Colon (tissue), 2 donors: ENCODE measurements around the gene SFMBT1.

Experiments used
- FAIRE-seq: peaks from 2 replicates; lab custom pipeline; 2012; peaks lifted over from hg19 to GRCh38; lab: Jason Lieb, UNC
- donor health status: control.
- donor health status: control.

The SFMBT1 gene

DNA sequence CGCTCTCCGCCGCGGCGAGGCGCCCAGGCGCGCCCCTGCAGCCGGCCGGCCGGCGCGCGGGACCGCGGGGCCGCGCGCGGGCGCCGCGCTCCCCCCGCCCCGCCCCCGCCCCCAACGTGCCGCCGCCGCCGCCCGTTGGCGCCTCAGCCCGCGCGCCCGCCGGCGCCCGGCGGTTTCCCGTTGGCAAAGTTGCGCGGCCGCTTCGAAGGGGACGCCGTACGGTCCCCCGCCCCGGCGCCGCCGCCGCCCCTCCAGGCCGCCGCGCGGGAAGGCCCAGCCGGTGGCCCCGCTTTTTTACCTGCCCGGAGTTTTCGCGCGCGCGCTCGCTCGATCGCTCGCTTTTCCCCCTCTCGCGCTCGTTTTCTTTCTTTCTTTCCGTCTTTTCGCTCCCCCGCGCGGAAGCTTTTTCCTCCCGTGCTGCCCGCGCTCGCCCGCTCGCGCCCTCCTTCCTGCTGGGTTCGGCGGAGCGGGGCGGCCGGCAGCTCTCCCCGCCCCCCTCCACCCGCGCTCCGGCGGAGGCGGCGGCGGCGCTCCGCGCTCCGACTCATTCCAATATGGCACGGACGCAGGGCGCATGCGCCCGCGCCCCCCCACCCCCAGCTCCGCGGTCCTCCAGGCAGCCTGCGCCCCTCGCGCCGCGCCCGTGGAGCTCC, at the start of gene SFMBT1:
Gene SFMBT1 (minus strand): TSS at position 556 of the 653 bp plus-strand sequence. CDS start 76,945 bp downstream, outside the sequence.
- no peak for FAIRE-seq

DNA sequence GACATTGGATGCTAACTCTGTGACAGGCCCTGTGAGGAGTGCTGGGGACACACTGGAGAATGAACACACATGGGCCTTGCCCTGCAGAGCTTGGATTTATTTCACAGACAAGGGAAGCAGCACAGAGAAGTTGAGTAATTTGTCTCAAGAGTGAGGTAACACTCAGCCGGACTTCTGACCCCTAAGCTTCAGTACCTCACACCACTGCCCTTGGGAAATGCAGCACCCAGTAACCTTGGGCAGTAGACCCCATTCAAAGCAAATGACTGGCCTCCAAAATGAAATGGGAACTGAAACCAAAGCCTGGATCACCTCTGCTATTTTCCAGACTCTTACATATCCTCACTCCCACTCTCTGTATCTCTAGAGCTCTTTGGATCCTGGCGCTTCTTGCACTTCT, 47.1 kb upstream of the SFMBT1 start:
- FAIRE-seq: no peak

GRCh38 chr3:53092216-53092615, 46.3 kb upstream of the SFMBT1 start:
- no peak for FAIRE-seq

GRCh38 chr3:53091011-53091410, 45.1 kb upstream of the SFMBT1 start:
- no peak for FAIRE-seq

- no peak for FAIRE-seq
These were observed 43.6 kb upstream of the SFMBT1 start for GRCh38 chr3:53089511-53089910.

DNA sequence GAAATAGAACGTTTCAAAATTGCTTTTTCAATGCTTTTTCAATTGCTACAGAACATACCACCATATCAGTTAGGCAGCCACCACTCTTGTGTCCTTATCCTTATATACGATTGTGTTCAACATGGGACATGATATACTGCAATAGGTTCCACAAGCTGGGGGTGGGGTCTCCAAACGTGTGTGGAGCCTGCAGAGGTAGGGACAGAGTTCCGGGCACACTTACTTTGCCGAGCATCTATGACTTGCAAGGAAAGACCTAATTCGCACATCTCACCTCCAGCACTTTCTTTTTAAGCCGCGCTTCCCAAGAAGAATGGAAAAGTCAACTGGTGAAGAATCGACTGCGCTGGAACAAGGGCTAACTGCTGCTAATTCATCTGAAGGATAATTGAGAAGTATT, 39.6 kb upstream of the SFMBT1 start:
- FAIRE-seq: no peak

GRCh38 chr3:53084310-53085001, 38.6 kb upstream of the SFMBT1 start:
- FAIRE-seq: no peak

- no peak for FAIRE-seq
These were observed 38.1 kb upstream of the SFMBT1 start for GRCh38 chr3:53083949-53084309.

DNA sequence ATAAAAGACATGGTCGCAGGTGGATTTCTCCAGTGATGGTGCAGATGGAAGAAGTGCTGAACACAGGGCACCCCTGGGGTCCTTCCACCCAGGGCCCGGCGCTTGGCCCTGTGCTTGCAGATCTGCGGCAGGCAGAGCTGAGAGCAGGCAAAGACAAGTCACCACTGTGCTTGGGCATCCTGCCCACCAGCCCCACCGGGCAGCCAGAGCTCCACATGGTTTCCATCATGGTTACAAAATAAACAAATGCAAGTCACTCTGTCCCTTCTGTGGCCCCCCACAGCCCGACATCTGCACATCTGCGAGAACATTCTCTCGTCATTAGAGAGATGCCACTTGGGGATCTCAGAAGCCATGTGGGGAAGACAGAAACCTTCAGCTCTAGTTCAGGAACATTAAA, 37.6 kb upstream of the SFMBT1 start:
- no peak for FAIRE-seq

GRCh38 chr3:53082736-53083135, 36.9 kb upstream of the SFMBT1 start:
- FAIRE-seq: no peak

DNA sequence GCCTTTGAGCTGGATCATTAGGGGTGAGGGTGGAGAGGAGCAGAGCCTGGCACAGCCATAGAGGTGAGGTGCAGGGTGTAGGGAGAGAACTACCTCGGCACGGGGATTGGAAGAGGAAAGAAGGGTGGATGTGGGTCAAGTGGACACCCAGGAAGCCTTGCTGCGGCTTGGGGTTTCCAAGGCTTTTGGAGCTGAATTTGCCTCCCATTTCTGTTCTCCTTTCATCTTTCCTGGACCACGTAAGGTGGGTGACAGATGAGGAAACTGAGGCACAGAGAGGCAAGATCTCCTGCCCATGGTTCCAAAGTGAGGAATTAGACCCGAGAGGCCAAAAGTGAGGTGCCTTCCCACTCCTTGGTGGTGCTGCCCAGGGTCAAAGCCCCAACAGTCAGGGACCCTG, 35.4 kb upstream of the SFMBT1 start:
- no peak for FAIRE-seq

DNA sequence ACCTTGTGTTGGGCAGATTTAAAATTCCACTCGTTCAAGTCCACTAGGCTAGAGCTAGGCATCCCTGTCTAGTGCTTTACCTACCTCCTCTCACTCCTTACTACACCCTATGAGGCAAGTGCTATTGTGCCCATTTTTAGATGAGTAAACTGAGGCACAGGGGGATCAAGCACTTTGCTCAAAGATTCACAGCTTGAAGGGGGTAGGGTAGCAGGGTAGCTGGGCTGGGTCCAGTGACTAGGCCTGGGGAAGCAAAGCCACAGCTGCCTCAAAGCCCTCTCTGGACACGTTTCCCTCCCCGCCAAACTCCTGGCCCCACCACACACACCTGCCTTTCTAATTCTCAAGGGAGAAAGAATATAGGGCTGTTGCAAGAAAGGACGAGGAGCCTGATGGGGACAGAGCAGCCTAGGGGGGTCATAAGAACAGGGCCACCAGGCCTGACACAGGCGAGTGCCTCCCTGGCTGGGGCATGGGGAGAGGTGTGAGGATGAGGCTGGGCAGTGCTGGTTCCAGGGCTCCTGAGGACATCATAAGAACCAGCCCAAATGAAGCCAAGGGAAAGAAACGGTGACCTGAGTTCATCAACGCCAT, 34.8 kb upstream of the SFMBT1 start:
- FAIRE-seq: no peak

DNA sequence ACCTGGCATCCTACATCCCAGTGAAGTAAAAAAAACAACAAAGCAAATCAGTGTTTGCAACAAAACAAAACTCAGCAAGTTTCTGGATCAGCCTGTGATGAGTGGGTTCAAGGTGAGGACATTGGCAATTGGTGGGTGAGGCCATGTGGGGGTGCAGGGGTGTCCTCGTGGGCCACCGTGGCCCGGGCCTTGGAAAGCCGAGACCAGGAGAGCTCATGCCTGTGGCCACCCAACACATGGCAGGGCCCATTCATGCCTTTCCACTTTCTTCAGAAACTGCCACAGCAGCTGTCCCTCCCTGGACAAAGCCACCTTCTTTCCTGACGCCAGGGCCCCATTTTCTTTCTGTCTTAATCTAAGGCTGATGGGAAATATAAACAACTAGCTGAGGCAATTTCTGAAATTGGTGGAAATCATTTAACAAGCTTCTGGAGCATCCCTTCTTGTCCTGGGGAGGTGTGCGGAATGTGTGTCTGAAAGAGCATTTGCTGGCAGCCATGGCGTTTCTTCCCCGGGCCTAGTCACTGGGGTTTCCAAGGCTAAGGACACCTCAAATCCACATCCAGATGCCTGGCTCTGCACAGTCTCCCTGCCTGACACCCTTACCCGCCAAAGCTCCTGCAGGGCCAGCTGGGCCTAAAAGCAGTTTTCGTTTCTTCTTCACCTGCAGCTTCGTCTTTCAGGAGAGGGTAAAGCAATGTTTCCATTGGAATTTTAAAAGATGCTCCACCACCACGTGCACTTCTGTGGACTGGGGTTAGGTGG, 34.1 kb upstream of the SFMBT1 start:
- FAIRE-seq: no peak

DNA sequence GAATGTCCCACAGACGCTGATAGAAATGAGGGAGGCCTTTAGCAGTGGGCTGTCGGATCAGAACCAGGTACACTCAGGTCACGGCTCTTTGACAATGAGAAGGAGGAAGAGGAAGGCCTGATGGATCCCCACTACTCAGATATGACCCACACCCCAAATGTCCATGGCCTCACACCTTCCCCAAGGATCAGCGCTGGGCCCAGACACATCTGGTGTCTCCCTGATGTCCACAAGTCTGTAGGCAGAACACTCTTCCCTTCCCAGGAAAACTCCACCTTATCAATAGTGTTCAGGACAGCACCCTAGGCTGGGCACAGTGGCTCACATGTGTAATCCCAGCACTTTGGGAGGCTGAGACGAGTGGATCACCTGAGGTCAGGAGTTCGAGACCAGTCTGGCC, 33.3 kb upstream of the SFMBT1 start:
- no peak for FAIRE-seq

GRCh38 chr3:53078656-53079055, 32.8 kb upstream of the SFMBT1 start:
- no peak for FAIRE-seq

DNA sequence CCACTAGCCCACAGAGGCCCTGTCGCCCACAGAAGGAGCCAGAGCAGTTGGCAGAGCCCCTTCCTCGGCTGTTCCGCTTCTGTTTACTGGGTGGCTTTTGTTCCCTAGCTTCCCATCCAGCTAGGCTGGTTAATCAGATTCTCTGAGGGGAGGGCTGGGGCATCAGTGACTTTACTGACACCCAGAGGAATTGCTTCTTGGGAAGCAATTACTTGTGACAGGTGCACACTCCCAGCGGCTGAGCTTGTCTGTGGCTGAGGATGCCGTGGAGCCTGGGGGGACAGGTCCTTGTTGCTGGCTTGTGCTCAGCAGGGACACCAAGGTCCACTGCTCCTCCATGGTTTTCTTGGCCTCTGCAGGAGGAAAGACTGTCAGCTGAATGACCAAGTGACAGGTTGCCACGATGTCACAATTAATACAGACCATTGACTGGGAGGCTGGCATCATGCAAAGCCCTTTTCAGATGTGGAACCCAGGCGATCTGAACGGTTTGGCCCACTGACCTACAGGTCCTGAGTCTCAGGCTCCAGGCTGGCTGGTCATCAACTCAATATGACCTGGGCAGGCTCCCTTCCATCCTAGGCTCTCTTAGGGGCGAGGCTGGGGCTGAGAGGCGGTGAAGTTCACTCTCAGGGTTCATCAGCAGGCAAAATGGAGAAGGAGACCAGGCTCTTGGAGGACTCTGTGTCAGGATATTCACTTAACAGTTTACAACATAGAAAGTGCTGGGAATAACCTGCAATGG, 31.8 kb upstream of the SFMBT1 start:
- FAIRE-seq: no peak

DNA sequence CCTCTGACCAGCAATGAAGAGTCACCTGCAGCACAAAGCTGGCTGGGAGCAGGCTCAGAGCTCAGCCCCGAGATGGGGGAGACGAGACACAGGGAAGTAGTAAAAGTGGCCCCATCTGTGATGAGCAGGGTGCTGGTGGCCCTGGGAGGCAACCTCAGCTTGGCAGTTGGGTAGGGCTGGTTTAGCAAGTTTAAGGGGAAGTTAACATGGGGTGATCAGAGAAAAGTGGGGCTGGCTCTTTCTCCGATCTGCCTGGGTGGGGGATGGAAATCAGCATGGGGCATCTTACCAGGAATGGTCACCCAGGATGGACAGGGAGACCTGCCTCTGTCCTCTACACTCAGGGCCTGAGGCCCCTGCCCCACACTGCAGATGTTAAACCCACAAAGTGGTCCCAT, 29.9 kb upstream of the SFMBT1 start:
- FAIRE-seq: no peak

DNA sequence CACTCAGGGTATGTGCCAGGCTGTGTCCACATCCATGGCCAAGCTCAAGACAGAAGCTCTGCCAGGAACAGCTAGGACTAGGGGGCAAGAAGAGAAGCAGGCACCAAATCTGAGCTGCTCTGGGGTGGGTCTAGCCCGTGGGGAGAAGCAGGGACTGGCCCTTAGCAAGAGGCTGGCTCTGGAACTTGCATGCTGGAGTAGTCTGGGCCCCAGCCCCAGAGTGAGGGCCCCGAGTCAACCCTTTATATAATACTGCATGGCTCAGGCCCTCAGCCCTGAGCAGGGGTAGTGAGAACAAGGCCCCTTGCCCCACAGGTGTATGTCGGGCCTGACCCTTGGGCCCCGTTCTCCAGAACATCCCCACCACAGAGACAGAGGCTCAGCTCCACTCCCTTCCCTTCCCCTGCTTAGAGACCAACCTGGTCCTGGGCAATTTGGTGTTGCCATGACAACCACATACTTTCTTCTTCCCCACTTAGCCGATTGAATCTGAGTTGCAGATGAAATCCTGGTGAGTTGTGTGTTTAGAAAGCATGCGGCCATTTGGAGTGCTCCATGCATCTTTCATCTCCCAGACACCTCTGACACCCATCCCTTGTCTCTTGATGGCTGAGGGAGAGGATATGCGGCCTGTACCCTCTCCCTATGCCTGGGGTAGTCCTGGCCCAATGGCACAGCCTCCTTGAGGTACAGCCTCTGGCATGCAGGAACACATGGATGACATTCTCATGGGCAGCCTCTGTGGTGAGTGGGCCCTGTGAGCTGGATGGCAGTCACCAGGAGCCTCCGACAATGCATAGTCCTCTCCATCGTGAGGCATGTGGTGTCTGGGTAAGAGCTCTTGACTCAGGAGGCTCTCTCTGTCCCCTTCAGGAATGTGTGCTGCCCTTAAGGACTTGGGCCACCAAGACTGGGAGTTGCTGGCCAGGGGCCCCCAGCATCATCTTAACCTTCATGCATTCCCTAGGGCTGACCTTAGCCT, 29.2 kb upstream of the SFMBT1 start:
- no peak for FAIRE-seq

DNA sequence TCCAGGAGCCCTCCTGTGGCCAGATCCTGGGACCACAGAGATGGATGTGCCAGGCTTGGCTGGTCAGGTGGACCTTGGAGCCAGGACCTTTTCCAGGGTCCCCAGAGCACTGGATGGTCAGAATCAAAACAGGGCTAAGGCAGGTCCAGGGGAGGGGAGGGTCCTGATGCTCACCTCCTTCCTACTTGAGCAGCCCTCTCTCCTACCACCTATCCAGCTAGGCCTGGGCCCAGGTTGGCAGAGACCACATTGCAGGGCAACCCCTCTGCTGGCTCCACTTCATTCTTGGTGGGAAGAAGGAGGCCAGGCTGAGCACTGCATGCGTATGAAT, 28.5 kb upstream of the SFMBT1 start:
- no peak for FAIRE-seq

- no peak for FAIRE-seq
These were observed 27.9 kb upstream of the SFMBT1 start for GRCh38 chr3:53073553-53074365.
